HG02642 (cell line): Measurements from ENCODE around the gene ETV7.
"Not testable (repeated sequence)": the region's sequence is repeated elsewhere in the genome, so short reads cannot be mapped to it uniquely, and the experiment has no call there.

Experiments
- ATAC-seq: cut with Tn5 transposase; IDR thresholded peaks from one replicate; pipeline ENCODE4 v1.9.1; 2021; ENCODE audit warnings: mild to moderate bottlenecking; ENCODE audit not compliant: unreplicated experiment, poor library complexity

ETV7 gene

DNA sequence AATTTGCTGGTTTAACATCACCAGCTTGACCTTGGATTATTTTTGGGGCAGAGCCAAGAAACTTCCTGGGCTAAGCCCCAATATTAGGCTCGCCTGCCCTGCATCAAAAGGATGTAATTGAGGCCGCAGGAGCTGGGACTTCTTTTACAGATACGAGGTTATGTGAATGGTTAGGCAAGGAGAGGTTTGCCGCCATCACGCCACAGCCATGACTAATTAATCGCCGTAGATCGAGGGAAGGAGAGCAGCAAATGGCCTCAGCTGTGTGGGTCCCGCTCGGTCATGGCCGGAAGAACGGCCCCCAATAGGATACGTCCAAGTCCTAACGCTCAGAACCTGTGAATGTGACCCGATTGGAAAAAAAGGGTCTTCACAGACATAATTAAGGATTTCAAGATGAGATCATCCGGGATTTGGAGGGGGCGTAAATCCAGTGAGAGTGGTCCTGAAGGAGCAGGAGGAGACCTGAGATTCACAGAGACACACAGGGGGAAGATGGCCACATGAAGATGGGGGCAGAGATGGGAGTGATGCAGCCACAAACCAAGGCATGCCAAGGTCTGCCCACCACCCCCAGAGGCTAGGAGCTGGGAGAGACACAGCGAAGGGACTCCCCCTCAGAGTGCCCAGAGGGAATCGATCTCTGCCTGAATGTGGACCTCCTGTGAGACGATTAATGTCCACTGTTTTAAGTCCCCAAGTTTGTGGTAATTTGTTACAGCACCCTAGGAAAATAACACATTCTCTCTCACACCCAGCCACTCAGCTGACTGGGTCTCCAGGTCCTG is 40.8 kb downstream of the ETV7 start:
- ATAC-seq: no peak

DNA sequence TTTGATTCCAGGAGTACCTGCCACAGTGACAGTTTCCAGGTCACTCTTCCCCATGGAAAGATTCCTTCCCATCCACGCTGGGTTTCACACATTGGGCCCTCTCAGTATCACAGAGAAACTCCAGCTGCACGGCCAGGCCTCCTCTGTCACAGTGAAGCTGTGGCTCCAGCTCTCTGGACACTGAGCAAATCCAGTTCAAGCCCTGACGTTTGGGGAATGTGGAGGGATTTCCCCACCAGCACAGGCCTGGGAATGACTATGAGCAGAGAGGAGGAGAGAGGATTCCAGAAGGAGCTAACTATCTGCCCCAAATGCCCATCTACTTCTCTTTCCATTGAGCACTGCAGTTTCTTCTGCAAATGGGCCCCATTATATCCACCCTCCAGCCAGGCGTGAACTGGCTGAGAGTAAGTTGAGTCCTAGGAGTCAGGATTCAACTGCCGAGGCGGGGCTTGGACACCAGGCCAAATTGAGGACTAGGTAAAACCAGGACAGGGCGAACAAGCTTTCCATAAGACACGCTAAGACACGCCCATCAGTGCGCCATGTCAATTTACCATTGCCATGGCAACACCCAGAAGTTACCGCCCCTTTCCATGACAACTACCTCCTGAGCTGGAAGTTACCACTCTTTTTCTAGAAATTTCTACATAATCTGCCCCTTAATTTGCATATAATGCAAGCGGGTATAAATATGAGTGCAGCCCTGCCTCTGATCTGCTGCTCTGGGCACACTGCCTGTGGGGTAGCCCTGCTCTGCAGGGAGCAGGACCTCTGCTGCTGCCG is 41.6 kb downstream of the ETV7 start:
- ATAC-seq: no peak

DNA sequence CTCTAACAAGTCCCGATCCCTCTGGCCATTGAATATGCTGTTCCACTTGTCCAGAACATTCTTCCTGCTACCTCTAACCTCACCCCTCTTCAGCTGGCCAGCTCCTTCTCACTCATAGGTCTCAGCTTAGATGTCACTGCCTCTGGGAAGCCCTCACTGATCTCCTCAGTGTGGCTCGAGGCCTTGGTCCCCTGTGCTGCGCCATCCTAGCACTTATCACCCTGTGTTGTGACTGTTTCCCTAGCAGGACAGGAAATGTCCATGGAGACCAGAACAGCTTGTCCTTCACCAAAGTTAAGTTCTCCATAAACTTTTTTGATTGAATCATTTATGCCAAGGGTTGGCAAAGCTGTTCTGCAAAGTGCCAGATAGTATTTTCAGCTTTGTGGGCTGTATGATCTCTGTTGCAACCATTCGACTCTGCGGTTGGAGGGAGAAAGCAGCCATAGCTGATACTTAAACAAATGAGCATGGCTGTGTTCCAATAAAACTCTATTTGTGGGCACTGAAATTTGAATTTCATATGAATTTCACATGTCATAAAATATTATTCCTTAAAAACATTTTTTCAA is 44.3 kb downstream of the ETV7 start:
- ATAC-seq: no peak

DNA sequence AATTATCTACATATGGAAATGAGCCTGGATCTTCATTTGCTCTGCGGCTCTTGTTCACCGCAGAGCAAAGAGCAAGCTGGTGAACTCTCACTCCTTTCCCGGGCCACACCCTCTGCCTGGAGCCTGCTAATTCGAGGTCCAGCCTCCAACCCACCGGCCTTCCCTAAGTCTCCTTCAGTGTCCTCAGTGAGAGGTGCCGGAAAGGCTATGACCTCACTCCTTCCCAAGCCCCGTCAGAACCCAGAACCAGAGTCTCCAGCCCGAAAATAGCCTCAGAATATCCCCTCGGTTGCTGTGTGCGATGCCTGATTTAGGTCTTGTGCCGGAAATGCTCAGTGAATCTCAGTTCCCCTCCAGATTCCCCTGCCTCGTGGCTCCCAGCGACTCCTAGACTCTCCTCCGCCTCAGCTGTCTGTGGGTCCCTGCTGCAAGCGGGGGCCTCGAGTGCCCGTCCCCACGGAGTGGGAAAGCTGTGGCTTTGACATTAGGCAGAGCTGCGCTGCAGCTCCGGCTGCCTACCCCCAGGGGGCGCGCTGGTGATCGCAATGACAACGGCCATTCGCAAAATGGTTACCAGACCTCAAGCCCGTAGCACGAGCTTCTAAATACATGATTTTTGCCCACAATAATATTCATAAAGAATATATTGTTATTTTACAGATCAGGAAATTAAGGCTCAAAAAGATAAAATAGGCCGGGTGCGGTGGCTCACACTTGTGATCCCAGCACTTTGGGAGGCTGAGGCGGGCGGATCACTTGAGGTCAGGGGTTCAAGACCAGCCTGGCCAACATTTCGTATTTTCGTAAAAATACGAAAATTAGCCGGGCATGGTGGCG is 46.6 kb downstream of the ETV7 start:
- no peak for ATAC-seq

DNA sequence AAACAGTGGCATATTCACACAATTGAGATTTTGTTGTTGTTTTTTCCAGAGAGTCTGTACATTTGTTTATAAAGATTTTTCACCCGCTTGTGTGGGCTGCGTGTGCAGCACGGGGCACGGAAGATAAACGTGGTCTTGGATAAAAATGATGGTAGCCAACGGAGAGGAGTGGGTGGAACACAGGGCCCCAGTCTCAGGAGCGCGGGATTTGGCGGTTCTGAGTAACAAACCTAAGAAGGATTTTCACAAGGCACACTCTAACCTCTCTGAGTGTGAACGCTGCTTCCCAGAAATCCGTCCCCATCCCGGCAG is 47.2 kb downstream of the ETV7 start:
- no peak for ATAC-seq

DNA sequence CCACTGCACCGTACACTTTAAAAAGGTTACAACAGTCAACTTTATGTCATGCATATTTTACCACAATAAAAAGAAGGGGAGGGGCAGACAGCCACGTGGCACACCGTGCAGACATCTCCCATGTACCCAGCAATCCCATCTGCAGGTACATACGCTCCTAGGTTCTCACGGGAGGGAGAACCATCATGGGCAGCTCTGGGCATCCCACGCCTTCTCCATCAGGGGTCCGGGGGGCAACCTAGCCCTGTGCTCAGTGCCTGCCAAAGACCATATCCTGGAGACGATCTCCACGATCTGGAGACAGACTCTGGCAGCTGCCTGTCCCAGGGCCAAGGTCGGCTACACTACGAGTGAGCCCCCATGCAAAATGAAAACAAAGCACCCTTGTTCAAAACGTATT is 48.3 kb downstream of the ETV7 start:
- ATAC-seq: no peak

DNA sequence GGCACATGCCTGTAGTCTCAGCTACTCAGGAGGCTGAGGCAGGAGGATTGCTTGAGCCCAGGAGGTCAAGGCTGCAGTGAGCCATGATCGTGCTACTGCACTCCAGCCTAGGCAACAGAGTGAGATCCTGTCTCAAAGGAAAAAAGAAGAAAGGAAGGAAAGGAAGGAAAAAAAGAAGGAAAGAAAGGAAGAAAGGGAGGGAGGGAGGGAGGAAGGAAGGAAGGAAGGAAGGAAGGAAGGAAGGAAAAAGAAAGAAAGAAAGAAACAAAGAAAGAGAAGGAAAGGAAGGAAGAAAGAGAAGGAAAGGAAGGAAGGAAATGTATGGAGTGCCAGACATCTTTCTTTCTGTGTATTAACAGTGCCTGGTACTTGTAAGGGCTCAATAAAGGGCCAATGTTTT is 49.2 kb downstream of the ETV7 start:
- ATAC-seq: not testable (repeated sequence)

DNA sequence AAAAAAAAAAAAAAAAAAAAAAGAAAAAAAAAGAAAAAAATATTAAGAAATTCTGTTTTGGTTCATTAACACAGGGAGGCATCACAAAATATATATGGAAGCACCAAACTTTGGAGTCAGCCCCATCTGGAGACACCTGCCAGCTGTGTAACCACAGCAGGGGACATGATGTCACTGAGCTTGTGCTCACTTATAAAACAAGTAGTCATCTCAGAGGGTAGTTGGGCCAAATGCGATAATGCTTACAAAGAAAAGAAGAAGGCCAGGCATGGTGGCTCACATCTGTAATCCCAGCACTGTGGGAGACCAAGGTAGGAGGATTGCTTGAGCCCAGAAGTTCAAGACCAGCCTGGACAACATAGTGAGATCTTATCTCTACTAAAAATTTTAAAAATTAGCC is 49.7 kb downstream of the ETV7 start:
- ATAC-seq: no peak

DNA sequence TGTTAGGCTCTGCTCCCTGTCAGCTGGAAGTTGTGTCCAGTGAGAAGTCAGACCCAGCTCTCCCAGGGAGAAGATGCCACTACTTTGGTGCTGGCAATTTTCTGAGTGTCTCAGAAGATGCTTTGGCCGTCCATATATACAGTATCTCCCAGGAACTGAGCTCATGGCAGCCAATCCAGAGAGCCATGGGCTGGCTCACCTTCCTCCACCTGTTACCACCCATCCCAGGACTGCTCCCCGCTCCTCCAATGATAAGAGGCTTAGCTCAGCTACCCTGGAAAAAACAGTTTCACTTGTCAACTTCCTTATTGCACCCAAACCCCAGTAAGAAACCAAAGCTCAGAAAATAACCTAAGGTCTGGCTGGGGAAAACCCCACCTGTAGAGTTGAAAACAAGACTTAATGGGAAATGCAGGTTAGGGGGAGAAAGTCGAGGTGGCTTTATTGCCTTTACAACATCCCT is 50.7 kb downstream of the ETV7 start, which contains the start of gene BNIP5:
Gene BNIP5, minus strand, starts transcription at position 110 of the 463 bp plus-strand sequence. CDS start 6,198 bp downstream, outside the sequence.
- no peak for ATAC-seq

DNA sequence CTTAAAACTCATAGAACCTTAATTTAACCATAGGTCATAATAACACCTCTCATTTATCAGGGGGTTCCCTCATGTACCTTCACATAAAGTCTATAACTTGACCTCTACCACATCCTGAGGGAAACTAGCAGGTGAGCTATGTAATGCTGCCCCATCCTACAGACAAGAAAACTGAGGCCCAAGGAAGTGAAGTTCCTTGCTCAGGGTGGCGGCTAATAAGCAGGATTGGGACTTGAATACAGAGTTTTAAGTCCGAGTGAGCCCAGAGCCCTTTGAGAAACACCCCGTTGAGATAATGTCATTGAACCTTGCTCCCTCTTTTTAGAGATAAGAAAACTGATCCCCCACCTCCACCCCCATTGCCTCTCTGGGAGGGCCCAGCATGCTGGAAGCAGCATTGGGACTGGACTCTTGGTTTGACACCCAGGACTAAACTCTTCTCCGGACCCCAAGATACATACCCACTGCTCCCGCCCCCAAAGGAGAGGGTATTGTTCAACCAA is 51.2 kb downstream of the ETV7 start:
- ATAC-seq: no peak

DNA sequence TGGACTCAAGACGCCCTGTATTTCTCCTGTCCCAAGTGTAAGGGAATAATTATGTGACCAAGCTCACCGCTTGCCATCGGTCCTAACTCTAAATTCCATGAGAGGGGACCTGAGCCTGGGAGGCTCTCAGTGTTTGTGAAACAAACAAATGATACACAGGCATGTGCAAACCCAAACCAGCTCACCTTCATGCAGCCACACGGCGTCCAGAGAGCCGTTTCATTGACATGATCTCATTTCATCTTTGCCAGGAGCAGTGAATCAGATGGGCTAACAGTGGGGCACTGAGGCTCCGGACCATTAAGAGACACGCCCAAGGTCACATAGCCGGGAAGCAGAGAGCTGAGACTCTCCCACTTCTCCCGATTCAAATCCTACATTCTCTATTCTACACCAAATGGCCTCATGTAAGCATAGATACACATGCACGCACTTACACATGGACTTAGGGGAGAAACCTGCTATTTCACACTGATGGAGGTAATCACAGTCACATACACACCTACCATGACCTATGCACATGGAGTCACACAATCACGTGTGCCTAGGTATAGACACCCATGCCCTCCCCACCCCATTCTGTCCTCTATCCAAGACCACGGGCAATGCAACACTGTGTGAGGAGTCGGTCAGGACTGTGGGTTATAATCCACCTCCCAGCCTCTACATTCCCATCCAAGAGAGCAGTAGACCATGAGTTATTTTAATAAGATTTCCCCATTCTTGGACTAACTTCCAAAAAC is 51.8 kb downstream of the ETV7 start:
- ATAC-seq: no peak

DNA sequence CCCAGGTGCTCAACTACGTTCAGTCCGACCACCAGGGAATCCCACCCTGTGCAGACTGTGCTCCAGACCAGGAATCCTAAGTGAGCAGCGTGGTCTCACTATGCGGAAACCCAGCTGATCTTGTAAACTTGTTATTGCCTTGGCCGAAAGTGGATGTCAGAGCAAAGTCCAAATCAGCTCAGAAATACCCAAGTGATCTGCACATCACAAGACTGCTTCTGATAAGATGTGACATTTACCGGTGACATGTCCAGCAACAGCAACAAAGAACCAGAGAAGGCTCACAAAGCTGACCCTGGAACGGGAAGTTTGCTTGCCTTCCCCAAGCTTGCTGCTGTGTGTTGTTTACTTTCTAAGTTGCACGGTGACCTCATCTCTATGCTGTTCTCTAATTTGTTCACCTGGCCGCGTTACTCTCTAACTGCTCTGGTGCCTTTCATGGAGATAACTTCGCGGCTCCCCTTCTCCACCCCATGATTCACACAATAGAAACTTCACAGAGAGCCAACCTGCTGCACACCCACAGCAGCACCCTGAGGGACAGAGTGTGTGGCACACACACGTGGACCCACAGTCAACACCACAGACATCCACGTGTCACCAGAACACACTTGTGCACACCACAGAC is 52.5 kb downstream of the ETV7 start:
- no peak for ATAC-seq

DNA sequence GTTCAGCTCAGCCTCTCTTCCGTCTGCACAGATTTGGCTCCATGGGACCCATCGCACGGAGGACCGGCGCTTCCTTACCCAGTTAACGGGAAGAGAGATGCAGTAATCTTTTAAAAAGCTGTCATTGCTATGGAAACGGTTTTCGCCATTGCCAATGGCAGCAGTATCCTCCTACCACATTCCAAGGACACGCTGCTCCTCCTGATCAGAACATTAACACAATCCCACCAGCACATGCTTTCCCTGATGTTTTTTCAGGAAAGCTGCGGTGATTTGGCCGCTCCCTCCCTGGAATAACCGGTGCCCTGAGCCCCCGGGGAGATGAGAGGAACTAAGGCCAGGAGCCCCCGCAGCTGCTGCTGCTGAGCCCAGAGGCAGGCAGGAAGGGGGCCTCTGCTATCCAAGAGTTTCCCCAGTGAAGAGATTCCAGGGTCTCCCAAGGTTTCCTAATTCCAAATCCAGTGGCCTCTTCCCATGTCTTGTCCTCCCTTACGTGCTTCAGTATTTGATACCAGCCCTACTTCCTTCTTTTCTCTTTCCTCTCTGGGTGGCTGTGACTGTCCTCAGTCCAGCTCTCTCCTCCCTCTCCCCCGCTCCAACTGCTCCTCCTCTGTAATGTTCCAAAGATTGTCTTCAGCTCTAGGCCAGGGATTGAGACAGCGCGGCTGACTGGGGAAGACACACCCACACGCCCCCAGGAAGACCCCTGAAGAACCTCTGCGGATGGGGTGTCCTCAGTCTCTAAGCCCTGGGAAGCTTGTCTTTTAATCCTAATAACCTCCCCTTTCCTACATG is 53.3 kb downstream of the ETV7 start:
- no peak for ATAC-seq

DNA sequence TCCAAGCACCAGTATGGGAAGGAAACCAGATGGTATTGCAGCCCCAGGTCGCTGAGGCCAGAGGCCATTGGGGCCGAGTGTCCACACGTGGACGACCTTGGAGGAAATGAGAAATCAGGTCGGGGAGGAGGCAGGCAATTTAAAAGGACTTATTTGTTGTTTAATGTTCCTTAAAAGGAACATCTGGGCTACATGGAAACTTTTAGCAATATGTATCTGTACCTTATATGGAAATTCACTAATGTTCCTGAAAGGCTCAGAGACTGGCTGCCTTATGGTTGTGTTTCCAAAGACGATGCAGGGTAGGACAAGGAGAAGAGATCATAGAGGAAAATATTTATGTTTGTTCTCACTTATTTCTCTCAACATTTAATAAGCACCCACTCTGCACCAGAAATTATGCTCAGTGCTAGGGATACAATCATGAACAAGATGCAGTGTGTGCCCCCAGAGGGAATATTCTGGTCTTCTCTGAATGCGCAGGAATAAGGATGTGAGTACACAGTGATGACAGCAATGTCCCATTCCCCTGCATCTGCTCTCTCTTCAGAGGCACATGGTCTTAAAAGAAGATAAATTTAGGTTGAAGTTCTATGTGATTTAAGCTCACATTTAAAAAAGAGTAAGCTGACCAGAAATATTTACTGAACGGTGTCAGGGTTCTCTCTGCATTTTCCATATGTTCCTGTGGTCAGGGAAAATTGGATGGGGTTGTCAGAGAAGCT is 54.1 kb downstream of the ETV7 start:
- no peak for ATAC-seq

DNA sequence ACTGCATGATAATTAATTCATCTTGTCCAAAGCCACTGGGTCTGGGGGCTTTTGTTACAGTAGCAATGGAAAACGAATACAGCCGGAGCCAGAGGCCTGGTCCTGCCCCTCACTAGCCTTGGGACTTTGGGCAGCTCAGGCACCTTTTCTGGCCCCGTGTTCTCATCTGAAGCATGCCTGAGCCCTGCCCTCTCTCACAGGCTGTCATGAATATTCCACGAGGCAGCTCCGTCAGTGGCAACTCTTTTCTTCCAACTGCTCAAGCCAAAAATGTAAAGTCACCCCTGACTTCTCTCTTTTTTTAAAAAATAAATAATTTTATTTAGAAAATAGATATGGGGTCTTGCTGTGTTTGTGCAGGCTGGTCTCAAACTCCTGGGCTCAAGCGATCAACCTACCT is 56.1 kb downstream of the ETV7 start:
- no peak for ATAC-seq

DNA sequence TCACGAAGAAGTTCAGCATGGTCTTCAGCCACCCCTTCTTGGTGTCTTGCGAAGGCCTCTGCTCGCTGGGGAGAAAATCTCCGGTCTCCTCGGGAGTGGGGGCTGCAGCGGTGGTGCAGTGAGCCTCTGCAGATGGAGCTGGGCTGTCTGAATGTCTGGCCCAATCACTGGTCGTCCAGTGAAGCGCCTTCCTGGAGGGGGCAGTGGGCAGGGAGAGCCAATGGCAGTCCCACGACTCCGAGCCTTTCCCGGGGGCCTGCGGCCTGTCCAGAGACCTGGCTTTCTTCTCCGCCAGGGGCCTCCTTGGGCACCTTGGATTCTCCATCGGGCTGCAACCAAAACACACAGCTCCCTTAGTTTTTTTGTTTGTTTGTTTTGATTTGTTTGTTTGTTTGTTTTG is 57.1 kb downstream of the ETV7 start:
- no peak for ATAC-seq

DNA sequence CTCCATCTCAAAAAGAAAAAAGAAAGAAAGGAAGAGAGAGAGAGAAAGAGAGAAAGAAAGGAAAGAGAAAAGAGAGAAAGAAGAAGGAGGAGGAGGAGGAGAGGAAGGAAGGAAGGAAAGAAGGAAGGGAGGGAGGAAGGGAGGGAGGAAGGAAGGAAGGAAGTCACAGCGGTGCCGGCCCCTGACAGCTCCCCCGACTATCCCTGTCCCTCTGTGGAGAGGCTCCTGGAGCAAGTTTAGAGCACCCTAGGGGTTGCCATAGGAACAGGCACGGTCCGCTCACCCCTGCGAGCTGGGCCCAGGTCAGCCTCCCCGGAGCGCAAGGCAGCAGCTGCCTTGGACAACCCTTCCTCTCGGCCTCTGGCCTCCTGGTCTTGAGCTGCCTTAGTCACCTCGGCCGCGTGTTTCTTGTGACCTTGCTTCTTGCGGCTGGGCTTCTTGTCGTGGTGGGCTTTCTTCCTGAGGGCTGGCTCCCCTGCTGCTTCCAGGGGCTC is 57.6 kb downstream of the ETV7 start:
- no peak for ATAC-seq

DNA sequence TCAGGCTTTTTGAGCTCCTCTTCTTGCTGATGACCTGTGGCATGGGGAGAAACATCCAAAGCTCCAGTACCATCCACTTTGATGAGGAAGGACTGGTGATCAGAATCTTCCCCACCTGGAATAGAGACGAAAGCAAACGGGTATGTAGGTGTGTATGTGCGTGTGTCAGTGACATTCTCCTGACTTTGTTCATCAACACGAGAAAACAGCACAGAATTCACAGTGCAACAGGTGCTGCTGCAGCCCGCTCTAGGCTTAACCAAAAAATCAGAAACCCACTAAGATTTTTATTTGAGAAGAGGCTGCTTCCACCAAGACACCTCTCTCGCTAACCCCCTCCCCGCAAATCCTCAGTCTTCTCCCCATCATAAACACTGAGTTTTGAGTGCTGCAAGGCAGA is 58.9 kb downstream of the ETV7 start:
- no peak for ATAC-seq
